ENCODE data around the gene GNAL.

The GNAL gene

GRCh38 chr18:11739893-11740292 lies 50.8 kb downstream of the GNAL start:
- TF ChIP-seq, protein P1, sequence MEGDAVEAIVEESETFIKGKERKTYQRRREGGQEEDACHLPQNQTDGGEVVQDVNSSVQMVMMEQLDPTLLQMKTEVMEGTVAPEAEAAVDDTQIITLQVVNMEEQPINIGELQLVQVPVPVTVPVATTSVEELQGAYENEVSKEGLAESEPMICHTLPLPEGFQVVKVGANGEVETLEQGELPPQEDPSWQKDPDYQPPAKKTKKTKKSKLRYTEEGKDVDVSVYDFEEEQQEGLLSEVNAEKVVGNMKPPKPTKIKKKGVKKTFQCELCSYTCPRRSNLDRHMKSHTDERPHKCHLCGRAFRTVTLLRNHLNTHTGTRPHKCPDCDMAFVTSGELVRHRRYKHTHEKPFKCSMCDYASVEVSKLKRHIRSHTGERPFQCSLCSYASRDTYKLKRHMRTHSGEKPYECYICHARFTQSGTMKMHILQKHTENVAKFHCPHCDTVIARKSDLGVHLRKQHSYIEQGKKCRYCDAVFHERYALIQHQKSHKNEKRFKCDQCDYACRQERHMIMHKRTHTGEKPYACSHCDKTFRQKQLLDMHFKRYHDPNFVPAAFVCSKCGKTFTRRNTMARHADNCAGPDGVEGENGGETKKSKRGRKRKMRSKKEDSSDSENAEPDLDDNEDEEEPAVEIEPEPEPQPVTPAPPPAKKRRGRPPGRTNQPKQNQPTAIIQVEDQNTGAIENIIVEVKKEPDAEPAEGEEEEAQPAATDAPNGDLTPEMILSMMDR (IDR thresholded peaks at IDR 0.05; ENCODE audit: control insufficient read depth, extremely low read depth, insufficient read depth) = no peak
- no peak overlapping the region for H3K4me3 ChIP-seq (ENCODE audit: low read depth, low read length)
- no peak for DNase-seq (ENCODE audit: low read depth)

DNA sequence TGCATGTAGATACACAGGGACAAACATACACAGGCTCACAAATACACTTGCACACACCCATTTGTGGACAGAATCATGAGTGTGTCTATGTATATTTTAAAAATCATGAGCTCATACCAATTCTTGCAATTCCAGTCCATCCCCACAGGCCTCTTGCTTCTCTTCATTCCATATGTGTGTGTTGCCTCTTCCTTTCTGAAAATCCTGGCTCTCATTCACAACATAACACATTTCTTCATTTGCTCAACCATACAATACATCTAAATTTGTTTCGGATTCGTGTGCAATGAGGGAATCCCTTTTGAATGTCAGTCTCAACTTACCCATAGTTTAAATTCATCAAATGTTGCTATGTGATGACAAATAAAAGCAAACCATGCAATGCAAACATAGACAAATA lies 51.4 kb downstream of the GNAL start:
- no peak overlapping the region for H3K4me3 ChIP-seq (ENCODE audit: low read depth, low read length)
- TF ChIP-seq, protein P1 (IDR thresholded peaks at IDR 0.05; ENCODE audit: control insufficient read depth, extremely low read depth, insufficient read depth) = no peak
- DNase-seq (ENCODE audit: low read depth) = no peak

- no peak for DNase-seq (ENCODE audit: low read depth)
- TF ChIP-seq, protein P1 (IDR thresholded peaks at IDR 0.05; ENCODE audit: control insufficient read depth, extremely low read depth, insufficient read depth) = peak; percentile 64
- no peak overlapping the region for H3K4me3 ChIP-seq (ENCODE audit: low read depth, low read length)
Observed at GRCh38 chr18:11741505-11742145, 52.6 kb downstream of the GNAL start.

DNA sequence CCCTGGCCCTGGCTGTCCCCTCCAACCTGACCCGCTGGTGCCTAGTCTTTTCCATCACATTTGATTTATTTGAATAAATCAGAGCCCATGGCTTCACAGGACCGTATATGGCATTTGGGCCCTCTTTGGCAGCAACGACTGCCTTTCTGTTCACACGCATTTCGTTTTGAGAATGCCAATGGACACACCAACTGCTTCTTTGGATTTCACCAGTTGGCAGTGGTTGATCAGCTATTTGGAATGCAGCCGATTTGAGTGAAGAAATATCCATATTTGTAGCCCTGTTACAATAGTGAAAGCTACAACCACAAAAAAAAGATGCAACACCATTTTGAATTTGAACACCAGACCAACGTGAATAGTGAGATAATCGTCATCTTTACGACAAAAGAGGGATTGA lies 56.5 kb downstream of the GNAL start:
- H3K4me3 ChIP-seq (ENCODE audit: low read depth, low read length) = no peak overlapping the region
- TF ChIP-seq, protein P1 (IDR thresholded peaks at IDR 0.05; ENCODE audit: control insufficient read depth, extremely low read depth, insufficient read depth) = no peak
- no peak for DNase-seq (ENCODE audit: low read depth)

GRCh38 chr18:11747286-11747685 lies 58.2 kb downstream of the GNAL start:
- TF ChIP-seq, protein P1 (IDR thresholded peaks at IDR 0.05; ENCODE audit: control insufficient read depth, extremely low read depth, insufficient read depth) = no peak
- no peak overlapping the region for H3K4me3 ChIP-seq (ENCODE audit: low read depth, low read length)
- DNase-seq (ENCODE audit: low read depth) = no peak

DNA sequence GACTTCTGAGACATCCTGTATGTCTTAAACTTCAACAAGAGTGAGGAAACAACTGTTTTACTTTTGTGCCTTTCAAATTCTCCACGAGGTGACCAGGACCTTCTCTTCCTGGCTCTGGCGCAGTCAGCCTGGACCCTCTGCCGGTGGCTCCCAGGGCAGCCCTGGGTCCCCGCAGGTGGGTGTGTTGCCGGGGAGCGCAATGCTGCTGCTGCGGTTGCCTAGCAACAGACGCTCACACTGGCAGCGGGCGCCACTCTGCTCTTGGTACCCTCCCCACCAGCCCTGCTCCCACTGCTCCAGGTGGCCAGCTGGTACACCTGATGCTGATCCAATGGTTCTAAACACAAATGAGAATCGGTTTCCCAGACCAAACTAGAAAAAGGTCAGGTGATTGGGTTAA lies 58.7 kb downstream of the GNAL start:
- DNase-seq (ENCODE audit: low read depth) = no peak
- no peak overlapping the region for H3K4me3 ChIP-seq (ENCODE audit: low read depth, low read length)
- TF ChIP-seq, protein P1 (IDR thresholded peaks at IDR 0.05; ENCODE audit: control insufficient read depth, extremely low read depth, insufficient read depth) = no peak

DNA sequence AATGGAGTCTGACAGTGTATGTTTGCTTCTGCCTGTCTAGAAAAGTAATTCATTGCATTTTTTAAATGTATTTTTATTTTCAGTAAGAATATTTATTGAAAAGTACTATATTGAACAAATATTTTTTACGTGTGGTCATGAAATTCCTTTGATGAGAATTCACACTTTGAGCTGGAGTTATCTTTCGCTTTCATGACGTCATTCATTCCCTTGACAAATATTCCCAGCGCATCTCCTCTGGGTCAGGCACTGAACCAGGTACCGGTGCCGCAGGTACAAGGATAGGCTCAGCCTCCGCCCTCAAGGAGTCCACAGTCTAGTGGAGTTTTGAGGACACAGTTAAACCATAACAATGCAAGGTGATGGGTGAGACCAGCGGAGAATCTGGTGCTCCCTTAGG lies 60.2 kb downstream of the GNAL start:
- H3K4me3 ChIP-seq (ENCODE audit: low read depth, low read length) = no peak overlapping the region
- TF ChIP-seq, protein P1 (IDR thresholded peaks at IDR 0.05; ENCODE audit: control insufficient read depth, extremely low read depth, insufficient read depth) = no peak
- no peak for DNase-seq (ENCODE audit: low read depth)
